HepG2 (cell line): ENCODE measurements around the gene CST11. TPM values are rescaled to one million over a fixed set of nuclear protein-coding genes. Genes with fewer than 3 reads are reported as not detected.

ENCODE experiments used
- ARNT2 ChIP-seq: sonication (generic); formaldehyde crosslinking; IDR thresholded peaks from 2 replicates; pipeline ENCODE4 v1.8.0; 2022; ENCODE audit warnings: mild to moderate bottlenecking, low read depth, missing genetic modification reagents, moderate library complexity
- ATF2 ChIP-seq: sonication (generic); formaldehyde crosslinking; IDR thresholded peaks from 2 replicates; pipeline ENCODE4 v1.4.0; 2020; ENCODE audit warnings: missing genetic modification reagents
- BCLAF1 ChIP-seq: fragments of 450-650 bp; IDR thresholded peaks from 2 replicates; pipeline ENCODE4 v1.6.1; 2017; ENCODE audit warnings: mild to moderate bottlenecking
- CEBPB ChIP-seq: IDR thresholded peaks from 2 replicates; pipeline ENCODE4 v1.6.1; 2011; ENCODE audit warnings: low read depth, low read length, improper control_type of control experiment, borderline replicate concordance
- GFI1 ChIP-seq: sonication (generic); formaldehyde crosslinking; IDR thresholded peaks from 2 replicates; pipeline ENCODE4 v1.5.0; 2020; ENCODE audit warnings: missing genetic modification reagents, mild to moderate bottlenecking, borderline replicate concordance
- GTF2F1 ChIP-seq: fragments of 150-350 bp; IDR thresholded peaks from 2 replicates; pipeline ENCODE4 v1.6.1; 2014; ENCODE audit warnings: low read length
- NFKBIZ ChIP-seq: IDR thresholded peaks from 2 replicates; pipeline ENCODE4 v1.6.1; 2018; ENCODE audit warnings: missing genetic modification reagents, missing compliant biosample characterization
- NFYC ChIP-seq: IDR thresholded peaks from 2 replicates; pipeline ENCODE4 v1.6.1; 2016; ENCODE audit warnings: missing genetic modification reagents, missing compliant biosample characterization
- PHF8 ChIP-seq: sonication (generic); formaldehyde crosslinking; IDR thresholded peaks from 2 replicates; pipeline ENCODE4 v1.5.0; 2020; ENCODE audit warnings: missing genetic modification reagents
- SIN3A ChIP-seq: IDR thresholded peaks from 2 replicates; pipeline ENCODE4 v1.6.1; 2011; ENCODE audit warnings: low read depth, mild to moderate bottlenecking, control low read depth, low read length, borderline replicate concordance
- SOX13 ChIP-seq, 3 experiments: fragments of 450-650 bp in 1 of 3; sonication (generic) in 1 of 3; formaldehyde crosslinking in 1 of 3; IDR thresholded peaks in 2 of 3; conservative IDR thresholded peaks in 1 of 3; 2 replicates each; pipeline versions ENCODE4 v1.5.0 to v1.6.1; 2016 to 2020; ENCODE audit warnings: antibody characterized with exemption in 1 of 3, mild to moderate bottlenecking in 1 of 3, missing compliant biosample characterization in 1 of 3, missing genetic modification reagents in 1 of 3, moderate library complexity in 1 of 3
- SP140L ChIP-seq: sonication (generic); formaldehyde crosslinking; IDR thresholded peaks from 2 replicates; pipeline ENCODE4 v1.4.0; 2020; ENCODE audit warnings: missing genetic modification reagents, borderline replicate concordance
- TAF1 ChIP-seq: sonication (generic); formaldehyde crosslinking; IDR thresholded peaks from 2 replicates; pipeline ENCODE4 v1.4.0; 2020; ENCODE audit warnings: missing genetic modification reagents
- TERF1 ChIP-seq: sonication (generic); formaldehyde crosslinking; IDR thresholded peaks from 2 replicates; pipeline ENCODE4 v1.8.0; 2022; ENCODE audit warnings: mild to moderate bottlenecking, missing genetic modification reagents, moderate library complexity
- TMF1 ChIP-seq: sonication (generic); formaldehyde crosslinking; IDR thresholded peaks from 2 replicates; pipeline ENCODE4 v1.8.1; 2022; ENCODE audit warnings: low read depth, missing genetic modification reagents
- TOPORS ChIP-seq: sonication (generic); formaldehyde crosslinking; IDR thresholded peaks from 2 replicates; pipeline ENCODE4 v1.8.0; 2023; ENCODE audit warnings: mild to moderate bottlenecking, missing genetic modification reagents
- TRAFD1 ChIP-seq: sonication (generic); formaldehyde crosslinking; IDR thresholded peaks from 2 replicates; pipeline ENCODE4 v1.5.1; 2020; ENCODE audit warnings: missing genetic modification reagents, mild to moderate bottlenecking, borderline replicate concordance
- ZNF124 ChIP-seq: sonication (generic); formaldehyde crosslinking; IDR thresholded peaks from 2 replicates; pipeline ENCODE4 v1.4.0; 2020; ENCODE audit warnings: missing genetic modification reagents
- ZNF292 ChIP-seq: sonication (generic); formaldehyde crosslinking; IDR thresholded peaks from 2 replicates; pipeline ENCODE4 v1.8.1; 2022; ENCODE audit warnings: mild to moderate bottlenecking, low read depth, missing genetic modification reagents, borderline replicate concordance
- ZNF670 ChIP-seq: sonication (generic); formaldehyde crosslinking; IDR thresholded peaks from 2 replicates; pipeline ENCODE4 v1.8.0; 2022; ENCODE audit warnings: mild to moderate bottlenecking, missing genetic modification reagents, borderline replicate concordance
- ZNF7 ChIP-seq: IDR thresholded peaks from 2 replicates; pipeline ENCODE4 v1.6.1; 2016; ENCODE audit warnings: missing biosample characterization, missing genetic modification reagents
- ZNF713 ChIP-seq: sonication (generic); formaldehyde crosslinking; IDR thresholded peaks from 2 replicates; pipeline ENCODE4 v1.4.0; 2020; ENCODE audit warnings: mild to moderate bottlenecking, missing genetic modification reagents
- polyA plus RNA-seq, 8 experiments: library from polyadenylated mRNA; depleted of rRNA in 3 of 8; stranded (reverse) in 7 of 8; unstranded in 1 of 8; fragments of >200 nt; fragmentation: Illumina TruSeq in 4 of 8; extraction: Trizol in 4 of 8; gene quantifications; 2 replicates each; pipeline versions ENCODE4 v1.2.1 to v1.2.3, GENCODE V29; 2011 to 2016; ENCODE audit warnings: low read depth in 4 of 8, missing spikeins in 1 of 8, mixed read lengths in 1 of 8; ENCODE audit not compliant: insufficient read depth in 1 of 8
- total RNA-seq, 5 experiments: library from RNA; depleted of rRNA; stranded (reverse); fragments of >200 nt; fragmentation: Illumina TruSeq; extraction: Trizol; gene quantifications; 2 replicates each; pipeline ENCODE4 v1.2.3, GENCODE V29; 2016; ENCODE audit warnings: low read depth in 1 of 5

CST11 gene
- total and polyA plus RNA-seq, 2 of the 13 experiments (the other 11 are each of a cell fraction or from before 2014, with no cell fraction given), result not detected

- TF ChIP-seq ZNF713 (CRISPR knock-in tag) (no peak), PHF8 (CRISPR knock-in tag) (no peak), NFYC (CRISPR knock-in tag) (no peak), ZNF670 (CRISPR knock-in tag) (no peak), TOPORS (CRISPR knock-in tag) (no peak), TERF1 (CRISPR knock-in tag) (no peak), CEBPB (no peak), SOX13 (IDR thresholded peaks at IDR 0.05) (no peak), SOX13 (CRISPR knock-in tag; conservative IDR thresholded peaks at IDR 0.05 in 1 of 2, IDR thresholded peaks at IDR 0.05 in 1 of 2) (no peak), TAF1 (CRISPR knock-in tag) (0 out of 2 replicates have a peak, but pooled peaks have one; percentile 29), TRAFD1 (CRISPR knock-in tag) (0 out of 2 replicates have a peak, but pooled peaks have one; percentile 77), ARNT2 (CRISPR knock-in tag) (0 out of 2 replicates have a peak, but pooled peaks have one; percentile 36), ZNF7 (CRISPR knock-in tag) (no peak), SIN3A (no peak; the same call in 1 of the 2 replicates), GFI1 (CRISPR knock-in tag) (peak; percentile 54; the same call in 1 of the 2 replicates), ATF2 (0 out of 2 replicates have a peak, but pooled peaks have one; percentile 15), GTF2F1 (no peak), TMF1 (CRISPR knock-in tag) (no peak), NFKBIZ (CRISPR knock-in tag) (no peak; the same call in 1 of the 2 replicates), BCLAF1 (no peak), ZNF292 (CRISPR knock-in tag) (peak; percentile 97), SP140L (no peak), ZNF124 (CRISPR knock-in tag) (no peak)
These were observed 16.8 kb downstream of the CST11 start (continued) for GRCh38 chr20:23435626-23436539.
